Measurements from ENCODE around the gene CRLF3.
"Not testable (repeated sequence)": the region's sequence is repeated elsewhere in the genome, so short reads cannot be mapped to it uniquely, and the experiment has no call there.

Gene CRLF3

DNA sequence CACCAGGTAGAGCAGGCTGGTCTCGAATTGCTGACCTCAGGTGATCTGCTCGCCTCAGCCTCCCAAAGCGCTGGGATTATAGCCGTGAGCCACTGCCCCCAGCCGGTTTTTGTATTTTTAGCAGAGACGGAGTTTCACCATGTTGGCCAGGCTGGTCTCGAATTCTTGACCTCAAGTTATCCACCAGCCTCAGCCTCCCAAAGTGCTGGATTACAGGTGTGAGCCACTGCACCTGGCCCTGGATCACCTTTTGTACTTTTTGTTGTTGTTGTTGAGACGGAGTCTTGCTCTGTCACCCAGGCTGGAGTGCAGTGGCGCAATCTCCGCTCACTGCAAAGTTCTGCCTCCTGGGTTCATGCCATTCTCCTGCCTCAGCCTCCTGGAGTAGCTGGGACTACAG, 71.2 kb downstream of the CRLF3 start:
- intact Hi-C loops (cut with DNase I): not testable (repeated sequence)
- peak in 1 of 10 donors; percentile 24 for DNase-seq

DNA sequence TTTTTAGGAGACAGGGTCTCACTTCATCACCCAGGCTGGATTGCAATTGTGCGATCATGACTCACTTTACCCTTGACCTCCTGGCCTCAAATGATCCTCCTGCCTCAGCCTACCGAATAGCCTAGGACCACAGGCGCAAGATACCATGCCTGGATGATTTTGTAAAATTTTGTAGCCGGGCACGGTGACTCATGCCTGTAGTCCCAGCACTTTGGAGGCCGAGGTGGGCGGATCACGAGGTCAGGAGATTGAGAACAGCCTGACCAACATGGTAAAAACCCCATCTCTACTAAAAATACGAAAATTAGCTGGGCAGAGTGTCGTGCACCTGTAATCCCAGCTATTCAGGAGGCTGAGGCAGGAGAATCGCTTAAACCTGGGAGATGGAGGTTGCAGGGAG, 73.5 kb downstream of the CRLF3 start:
- intact Hi-C loops (cut with DNase I): not testable (repeated sequence)

DNA sequence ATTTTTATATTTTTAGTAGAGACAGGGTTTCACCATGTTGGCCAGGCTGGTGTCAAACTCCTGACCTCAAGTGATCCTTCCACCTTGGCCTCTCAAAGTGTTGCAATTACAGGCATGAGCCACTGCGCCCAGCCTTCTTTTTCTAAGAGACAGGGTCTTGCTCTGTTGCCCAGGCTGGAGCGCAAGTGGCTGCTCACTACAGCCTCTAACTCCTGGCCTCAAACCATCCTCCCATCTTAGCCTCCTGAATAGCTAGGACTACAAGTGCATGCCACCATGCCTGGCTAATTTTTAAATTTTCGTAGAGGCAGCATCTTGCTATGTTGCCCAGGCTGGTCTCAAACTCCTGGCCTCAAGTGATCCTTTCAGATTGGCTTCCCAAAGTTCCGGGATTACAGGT, 76.9 kb downstream of the CRLF3 start:
- intact Hi-C loops (cut with DNase I); DNase-seq: not testable (repeated sequence)

More for the DNA sequence above, 73.5 kb downstream of the CRLF3 start:
- DNase-seq: peak in 1 of 10 donors; percentile 70

DNA sequence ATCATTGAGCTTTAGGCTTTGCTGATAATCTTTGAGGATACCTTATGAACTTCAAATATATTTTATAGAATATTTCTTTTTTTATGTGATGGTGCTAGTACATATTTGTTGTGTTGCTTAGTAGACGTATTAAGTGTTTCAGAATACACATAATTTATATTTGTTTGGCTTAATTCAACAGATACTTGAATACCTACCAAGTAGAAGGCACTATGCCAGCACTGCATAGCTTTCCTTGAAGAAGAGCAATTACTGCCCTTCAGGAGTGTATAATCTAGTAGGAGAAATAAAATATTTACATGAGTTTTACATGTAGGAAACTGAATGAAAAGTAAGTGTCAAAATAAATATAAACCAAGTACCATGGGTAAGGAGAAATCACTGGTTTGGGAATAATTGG, 81.8 kb downstream of the CRLF3 start:
- intact Hi-C loops (cut with DNase I): not testable (repeated sequence)

DNA sequence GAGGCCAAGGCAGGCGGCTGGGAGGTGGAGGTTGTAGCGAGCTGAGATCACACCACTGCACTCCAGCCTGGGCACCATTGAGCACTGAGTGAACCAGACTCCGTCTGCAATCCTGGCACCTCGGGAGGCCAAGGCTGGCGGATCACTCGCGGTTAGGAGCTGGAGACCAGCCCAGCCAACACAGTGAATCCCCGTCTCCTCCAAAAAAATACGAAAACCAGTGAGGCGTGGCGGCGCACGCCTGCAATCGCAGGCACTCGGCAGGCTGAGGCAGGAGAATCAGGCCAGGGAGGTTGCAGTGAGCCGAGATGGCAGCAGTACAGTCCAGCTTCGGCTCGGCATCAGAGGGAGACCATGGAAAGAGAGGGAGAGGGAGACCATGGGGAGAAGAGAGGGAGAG, 88.1 kb downstream of the CRLF3 start:
- intact Hi-C loops (cut with DNase I): not testable (repeated sequence)
- peak in 2 of 10 donors; percentile 70 to 77 for DNase-seq

More for the DNA sequence above, 81.8 kb downstream of the CRLF3 start:
- not testable (repeated sequence) for DNase-seq

DNA sequence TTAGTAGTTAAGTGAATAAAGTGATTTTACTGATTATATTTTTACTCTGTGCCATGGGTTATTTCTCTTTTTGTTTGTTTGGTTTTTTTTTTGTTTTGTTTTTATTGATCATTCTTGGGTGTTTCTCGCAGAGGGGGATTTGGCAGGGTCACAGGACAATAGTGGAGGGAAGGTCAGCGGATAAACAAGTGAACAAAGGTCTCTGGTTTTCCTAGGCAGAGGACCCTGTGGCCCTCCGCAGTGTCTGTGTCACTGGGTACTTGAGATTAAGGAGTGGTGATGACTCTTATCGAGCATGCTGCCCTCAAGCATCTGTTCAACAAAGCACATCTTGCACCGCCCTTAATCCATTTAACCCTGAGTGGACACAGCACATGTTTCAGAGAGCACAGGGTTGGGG, 88.8 kb downstream of the CRLF3 start:
- intact Hi-C loops (cut with DNase I); DNase-seq: not testable (repeated sequence)

DNA sequence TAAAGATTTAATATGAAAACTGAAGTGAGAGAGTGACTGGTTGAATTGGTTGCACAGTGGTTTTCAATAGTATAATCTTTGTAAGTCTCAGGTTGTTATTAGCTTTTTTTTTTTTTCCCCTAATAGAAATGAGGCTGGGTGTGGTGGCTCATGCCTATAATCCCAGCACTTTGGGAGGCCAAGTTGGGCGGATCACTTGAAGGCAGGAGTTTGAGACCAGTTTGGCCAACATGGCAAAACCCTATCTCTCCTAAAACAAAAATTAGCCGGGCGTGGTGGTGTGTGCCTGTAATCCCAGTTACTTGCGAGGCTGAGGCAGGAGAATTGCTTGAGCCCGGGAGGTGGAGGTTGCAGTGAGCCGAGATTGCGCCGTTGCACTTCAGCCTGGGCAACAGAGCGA, 89.3 kb downstream of the CRLF3 start:
- intact Hi-C loops (cut with DNase I): not testable (repeated sequence)
- DNase-seq: peak in 2 of 10 donors; percentile 18 to 45

DNA sequence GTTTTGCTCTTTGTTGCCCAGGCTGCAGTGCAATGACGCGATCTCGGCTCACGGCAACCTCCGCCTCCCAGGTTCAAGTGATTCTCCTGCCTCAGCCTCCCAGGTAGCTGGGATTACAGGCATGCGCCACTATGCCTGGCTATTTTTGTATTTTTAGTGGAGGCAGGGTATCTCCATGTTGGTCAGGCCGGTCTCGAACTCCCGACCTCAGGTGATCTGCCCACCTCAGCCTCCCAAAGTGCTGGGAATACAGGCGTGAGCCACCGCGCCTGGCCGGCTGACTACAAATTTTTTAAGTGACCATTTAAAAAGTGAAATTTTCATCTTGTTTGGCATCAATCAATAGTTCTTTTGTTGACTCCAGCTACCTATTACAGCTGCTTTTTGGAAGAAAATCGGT, 90.3 kb downstream of the CRLF3 start:
- intact Hi-C loops (cut with DNase I): not testable (repeated sequence)
- peak in 2 of 10 donors; percentile 56 to 62 for DNase-seq
